Amygdala (tissue), 56 donors: Measurements from ENCODE around the gene CEP164.

ENCODE experiments used
- DNase-seq, 56 donors: peaks; one replicate each; lab custom pipeline; 2025; lab: John Stamatoyannopoulos, UW

CEP164 gene

GRCh38 chr11:117327567-117328374 is at the start of gene CEP164:
TSS of gene CEP164 (plus strand) at chr11:117327854. CDS start at chr11:117338587, 10,733 bp downstream.
- peak; percentile 80 to 97 (median 94) for DNase-seq

GRCh38 chr11:117278347-117278746 is 49.3 kb upstream of the CEP164 start:
- DNase-seq, result no peak

- DNase-seq, result no peak
These were observed 47.8 kb upstream of the CEP164 start for GRCh38 chr11:117279711-117280376.

DNA sequence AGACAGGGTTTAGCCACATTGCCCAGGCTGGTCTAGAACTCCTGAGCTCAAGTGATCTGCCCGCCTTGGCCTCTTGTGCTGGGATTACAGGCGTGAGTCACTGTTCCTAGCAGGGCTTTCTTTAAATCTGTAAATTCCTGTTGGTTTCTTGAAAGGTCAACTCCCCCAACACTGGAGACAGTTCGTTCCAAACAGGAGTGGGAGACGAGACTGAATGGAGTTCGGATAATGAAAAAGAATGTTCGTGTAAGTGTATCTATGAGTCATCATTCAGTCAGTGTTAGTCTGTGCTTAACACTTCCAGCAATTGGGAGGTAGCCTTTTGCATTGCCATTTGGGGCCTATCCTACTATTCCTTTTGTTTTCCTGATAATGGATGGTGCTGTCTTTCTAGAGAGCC is 46.5 kb upstream of the CEP164 start:
- DNase-seq, result peak in 1 of 56 donors; percentile 31

DNA sequence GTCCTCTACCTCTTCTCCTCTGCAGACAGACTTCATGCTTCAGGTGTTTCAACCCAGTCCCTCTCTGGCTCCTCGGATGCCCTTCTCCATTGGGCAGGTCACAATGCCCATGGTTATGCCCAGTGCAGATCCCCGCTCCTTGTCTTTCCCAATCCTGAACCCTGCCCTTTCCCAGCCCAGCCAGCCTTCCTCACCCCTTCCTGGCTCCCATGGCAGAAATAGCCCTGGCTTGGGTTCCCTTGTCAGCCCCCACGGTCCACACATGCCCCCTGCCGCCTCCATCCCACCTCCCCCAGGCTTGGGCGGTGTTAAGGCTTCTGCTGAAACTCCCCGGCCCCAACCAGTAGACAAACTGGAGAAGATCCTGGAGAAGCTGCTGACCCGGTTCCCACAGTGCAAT is 45.8 kb upstream of the CEP164 start:
- DNase-seq, result no peak

- DNase-seq, result no peak
These were observed 44.7 kb upstream of the CEP164 start for GRCh38 chr11:117282956-117283355.

DNA sequence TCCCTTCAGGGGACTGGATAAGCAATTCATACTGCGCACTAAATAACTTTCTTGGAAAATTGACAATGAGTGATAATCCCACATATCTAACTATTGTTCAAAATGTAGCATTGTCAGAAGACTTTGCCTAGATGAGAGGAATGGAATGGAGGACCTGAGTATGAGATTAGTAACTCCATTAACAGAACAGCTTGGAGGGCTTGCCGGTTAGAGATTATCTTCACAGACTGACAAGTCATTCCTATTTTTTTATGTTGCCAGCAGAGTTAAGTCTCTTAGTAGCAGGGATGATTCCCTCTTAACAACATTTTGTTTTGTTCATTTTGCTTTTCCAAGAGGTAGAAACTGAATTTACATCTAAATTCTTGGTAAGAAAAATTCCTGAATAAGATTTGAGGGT is 43.6 kb upstream of the CEP164 start:
- no peak for DNase-seq

- DNase-seq, result no peak
These were observed 41.1 kb upstream of the CEP164 start for GRCh38 chr11:117286588-117286987.

DNA sequence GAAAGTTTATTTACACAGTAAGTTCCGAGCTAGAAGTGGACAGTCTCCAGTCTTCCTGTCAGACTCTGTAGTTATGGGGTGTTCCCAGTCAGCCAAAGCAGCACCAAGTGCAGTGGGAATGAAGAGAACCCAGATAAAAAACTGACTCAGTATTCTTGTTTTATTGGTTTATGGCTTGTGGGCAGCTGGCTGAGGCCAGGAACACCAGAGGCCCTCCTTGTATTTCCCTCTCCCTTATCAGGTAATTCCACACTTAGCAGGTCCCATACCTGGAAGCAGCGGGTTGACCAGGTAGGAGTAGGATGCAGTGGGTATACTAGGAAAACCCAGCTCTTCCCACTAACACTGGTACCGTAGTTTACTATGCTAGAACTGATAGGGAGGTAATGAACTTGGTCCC is 40.0 kb upstream of the CEP164 start:
- no peak for DNase-seq

GRCh38 chr11:117289795-117290194 is 37.9 kb upstream of the CEP164 start:
- DNase-seq, result no peak

- no peak for DNase-seq
These were observed 36.8 kb upstream of the CEP164 start, which contains the start of gene BACE1-AS for GRCh38 chr11:117290809-117291396. TSS of gene BACE1-AS (plus strand) at chr11:117291346.

- no peak for DNase-seq
These were observed 35.0 kb upstream of the CEP164 start for GRCh38 chr11:117292616-117293015.

DNA sequence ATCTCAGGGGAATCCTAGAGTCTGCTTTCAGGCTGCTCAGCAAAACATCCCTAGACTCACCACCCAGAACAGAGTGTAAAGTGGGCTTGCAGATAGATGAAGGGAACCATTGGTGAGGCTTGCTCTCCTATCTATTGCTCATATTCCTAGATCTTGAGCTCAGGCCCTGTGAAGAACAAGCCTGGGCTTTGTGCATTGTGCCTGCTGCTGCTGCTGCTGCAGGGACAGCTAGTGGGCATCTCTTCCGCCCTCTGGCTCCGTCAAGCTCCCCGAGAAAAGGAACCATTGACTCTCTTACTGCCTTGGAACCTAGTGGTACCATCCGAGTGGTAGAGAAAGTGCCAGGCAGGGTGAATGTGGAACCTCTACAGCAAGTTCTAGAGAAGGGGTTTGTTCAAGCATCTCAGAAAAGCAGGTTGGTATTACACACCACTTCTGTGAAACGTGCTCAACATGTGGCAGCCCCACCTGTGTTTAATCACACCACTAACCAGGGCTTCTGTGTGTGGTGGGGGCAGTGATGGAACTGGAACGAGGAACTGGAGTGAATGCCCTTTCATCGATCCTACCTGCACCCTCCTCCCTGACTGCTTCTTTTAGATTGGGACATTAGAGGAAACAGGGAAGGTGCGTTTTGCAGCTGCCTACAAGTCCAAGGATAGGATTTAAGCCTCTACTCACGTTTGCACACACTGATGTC is 32.1 kb upstream of the CEP164 start:
- peak in 48 of 56 donors; percentile 19 to 88 (median 62) for DNase-seq

- DNase-seq, result no peak
These were observed 30.8 kb upstream of the CEP164 start for GRCh38 chr11:117296881-117297280.

- no peak for DNase-seq
These were observed 29.5 kb upstream of the CEP164 start for GRCh38 chr11:117298195-117298594.

DNA sequence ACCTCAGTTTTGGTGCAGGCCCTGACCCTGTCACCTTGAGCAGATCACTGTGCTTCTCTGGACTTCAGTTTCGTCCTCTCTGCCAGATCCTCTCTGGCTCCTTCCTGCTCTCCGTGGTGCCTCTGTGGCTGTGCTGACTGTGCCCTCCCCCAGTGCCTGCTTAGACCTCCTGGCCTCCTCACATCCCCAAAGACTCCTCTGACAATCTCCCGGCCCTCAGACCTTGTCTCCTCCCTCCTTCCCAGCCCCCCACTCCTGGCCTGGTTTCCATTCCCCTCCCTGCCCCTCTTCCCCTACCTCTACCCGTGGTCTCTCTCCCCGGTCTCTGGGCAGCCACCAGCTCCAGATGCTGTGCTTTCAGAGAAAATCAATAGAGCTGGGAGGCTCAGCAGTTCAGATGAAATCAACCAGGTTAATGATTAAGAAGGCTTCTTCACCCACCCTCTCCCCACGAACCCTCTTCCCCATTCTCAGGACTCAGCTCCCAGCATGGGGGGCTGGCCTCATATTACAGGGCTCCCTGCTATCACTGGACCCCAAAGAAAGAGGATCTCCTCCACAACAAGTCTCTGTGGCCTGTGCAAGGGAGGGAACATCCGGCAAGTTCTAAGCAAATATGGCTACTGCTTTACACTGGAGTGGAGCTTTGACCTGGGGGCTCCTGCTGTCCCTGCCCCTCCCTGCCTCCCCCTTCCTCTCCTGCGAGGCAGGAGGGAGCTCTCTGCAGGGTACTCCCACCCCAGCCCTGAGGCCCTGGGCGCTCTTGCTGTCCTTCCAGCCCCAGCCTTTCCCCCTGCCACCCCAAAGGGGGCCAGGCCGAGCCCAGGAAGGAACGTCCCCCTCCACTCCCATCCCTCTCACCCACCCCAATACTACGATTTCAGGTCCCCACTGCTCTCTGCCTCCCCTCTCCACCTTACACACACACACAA is 28.0 kb upstream of the CEP164 start:
- no peak for DNase-seq

DNA sequence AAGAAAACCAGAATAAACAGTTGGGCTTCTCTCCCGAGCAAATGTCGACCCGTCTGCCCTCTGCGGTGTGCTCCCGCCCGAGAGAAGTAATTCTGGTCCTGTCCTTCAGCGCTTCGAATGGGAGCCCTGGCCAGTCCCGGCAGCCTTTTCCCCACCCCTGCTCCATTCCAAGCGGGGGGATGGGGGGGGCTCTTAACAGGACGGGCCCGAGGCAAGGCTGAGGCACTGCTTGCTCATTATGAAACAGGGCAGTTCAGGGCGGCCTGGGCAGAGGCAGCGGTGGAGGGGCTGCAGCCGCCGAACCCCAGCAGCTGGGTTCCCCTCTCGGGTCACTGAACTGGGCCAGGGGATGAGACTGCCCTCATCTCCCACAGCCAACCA is 27.4 kb upstream of the CEP164 start:
- DNase-seq, result peak in 20 of 56 donors; percentile 11 to 50 (median 36)

DNA sequence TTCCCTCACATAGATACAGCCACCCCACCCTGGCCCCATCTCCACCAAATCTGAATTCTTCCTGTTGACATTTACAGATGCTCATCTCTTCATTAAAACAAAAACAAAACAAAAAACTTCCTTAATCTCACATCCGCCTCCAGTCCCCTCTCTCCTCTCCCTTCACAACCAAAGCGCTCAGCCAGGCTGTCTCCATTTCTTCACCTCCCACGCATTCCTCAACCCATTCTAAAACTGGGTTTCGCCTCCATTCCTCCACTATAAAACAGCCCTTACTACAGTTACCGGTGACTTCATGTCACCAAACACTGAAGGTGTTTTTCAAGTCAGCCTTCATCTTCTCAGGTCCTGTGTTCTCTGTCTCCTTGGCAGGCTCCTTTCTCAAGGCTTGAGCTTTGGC is 26.9 kb upstream of the CEP164 start:
- DNase-seq, result peak in 8 of 56 donors; percentile 17 to 68 (median 30)

DNA sequence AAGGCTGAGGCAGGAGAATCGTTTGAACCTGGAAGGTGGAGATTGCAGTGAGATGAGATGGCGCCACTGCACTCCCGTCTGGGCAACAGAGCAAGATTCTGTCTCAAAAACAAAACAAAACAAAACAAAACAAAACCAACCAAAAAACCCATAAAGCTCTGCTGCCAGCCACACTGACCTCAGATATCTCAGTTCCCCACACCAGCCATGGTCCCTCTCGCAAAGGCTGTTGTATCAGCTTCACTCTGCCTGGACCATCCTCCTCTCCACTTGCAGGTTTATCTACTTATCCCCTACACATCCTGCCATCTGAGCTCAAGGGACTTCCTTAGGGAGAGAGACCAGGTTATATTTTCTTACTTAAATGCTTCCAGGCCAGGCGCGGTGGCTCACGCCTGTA is 25.4 kb upstream of the CEP164 start:
- no peak for DNase-seq

- DNase-seq, result no peak
These were observed 24.6 kb upstream of the CEP164 start for GRCh38 chr11:117303101-117303500.
